GM12892 (cell line): ENCODE data around the gene RARRES2.

ENCODE experiments used
- POLR2AphosphoS5 ChIP-seq: IDR thresholded peaks from 2 replicates; pipeline ENCODE4 v1.6.1; 2011; ENCODE audit warnings: low read depth, low read length, control low read depth
- TAF1 ChIP-seq: IDR thresholded peaks from 2 replicates; pipeline ENCODE4 v1.6.1; 2011; ENCODE audit warnings: low read depth, mild to moderate bottlenecking, control low read depth, low read length, borderline replicate concordance

- peak; percentile 84 for TF ChIP-seq TAF1
- TF ChIP-seq POLR2AphosphoS5, result peak; percentile 81
Measured at GRCh38 chr7:150322833-150323681, 18.4 kb downstream of the RARRES2 start, which contains the start of the genes ACTR3C and LRRC61.
